DND-41 (cell line): ENCODE data around the gene CLEC12A.

Experiments used
- EZH2 ChIP-seq: IDR thresholded peaks from 3 replicates; pipeline ENCODE4 v1.6.1; 2012; ENCODE audit warnings: borderline replicate concordance, low read depth, mild to moderate bottlenecking, moderate library complexity, low read length, inconsistent platforms; ENCODE audit not compliant: severe bottlenecking
- TF ChIP-seq, protein P1 (sequence below): IDR thresholded peaks from 2 replicates; pipeline ENCODE4 v1.5.1; 2012; ENCODE audit warnings: borderline replicate concordance, low read length, moderate library complexity, mild to moderate bottlenecking; ENCODE audit not compliant: poor library complexity, severe bottlenecking; ENCODE audit errors: extremely low read depth

DNA sequence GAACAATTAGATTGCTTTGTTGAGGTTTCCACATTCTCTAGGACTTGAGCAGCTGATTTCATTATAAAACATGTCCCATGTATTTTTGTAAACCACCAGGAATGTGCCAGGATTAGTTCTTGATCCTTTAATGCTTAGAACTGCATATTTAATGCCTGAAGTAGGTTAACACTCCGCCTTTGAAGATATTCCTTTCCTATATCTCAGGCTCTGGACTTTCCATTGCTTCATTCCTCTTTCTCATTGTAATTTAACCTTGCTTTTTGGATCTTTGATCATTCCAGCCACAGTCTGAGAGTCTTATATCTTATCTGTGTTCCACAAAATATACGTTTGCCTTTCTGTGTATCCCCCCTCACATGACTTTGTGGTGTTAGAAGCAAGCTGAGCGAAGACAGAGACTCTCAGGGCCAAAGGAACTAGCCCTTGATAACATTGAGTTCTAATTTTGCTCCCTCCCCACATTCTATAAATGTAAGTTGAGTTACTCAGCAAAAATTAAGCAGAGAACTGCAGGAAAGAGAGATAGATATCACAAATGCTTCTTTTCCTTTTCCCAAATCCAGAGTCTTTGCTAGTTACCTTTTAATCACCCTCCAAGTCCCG is 30.1 kb downstream of the CLEC12A start:
- TF ChIP-seq, protein P1, sequence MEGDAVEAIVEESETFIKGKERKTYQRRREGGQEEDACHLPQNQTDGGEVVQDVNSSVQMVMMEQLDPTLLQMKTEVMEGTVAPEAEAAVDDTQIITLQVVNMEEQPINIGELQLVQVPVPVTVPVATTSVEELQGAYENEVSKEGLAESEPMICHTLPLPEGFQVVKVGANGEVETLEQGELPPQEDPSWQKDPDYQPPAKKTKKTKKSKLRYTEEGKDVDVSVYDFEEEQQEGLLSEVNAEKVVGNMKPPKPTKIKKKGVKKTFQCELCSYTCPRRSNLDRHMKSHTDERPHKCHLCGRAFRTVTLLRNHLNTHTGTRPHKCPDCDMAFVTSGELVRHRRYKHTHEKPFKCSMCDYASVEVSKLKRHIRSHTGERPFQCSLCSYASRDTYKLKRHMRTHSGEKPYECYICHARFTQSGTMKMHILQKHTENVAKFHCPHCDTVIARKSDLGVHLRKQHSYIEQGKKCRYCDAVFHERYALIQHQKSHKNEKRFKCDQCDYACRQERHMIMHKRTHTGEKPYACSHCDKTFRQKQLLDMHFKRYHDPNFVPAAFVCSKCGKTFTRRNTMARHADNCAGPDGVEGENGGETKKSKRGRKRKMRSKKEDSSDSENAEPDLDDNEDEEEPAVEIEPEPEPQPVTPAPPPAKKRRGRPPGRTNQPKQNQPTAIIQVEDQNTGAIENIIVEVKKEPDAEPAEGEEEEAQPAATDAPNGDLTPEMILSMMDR = no peak
- no peak for TF ChIP-seq EZH2
